Body of pancreas (tissue), 4 donors: ENCODE data around the gene CPSF4L. TPM values are rescaled to one million over a fixed set of nuclear protein-coding genes. Genes with fewer than 3 reads are reported as not detected.

Experiments used
- ATAC-seq: fragments of 150-250 bp; one replicate; pipeline ENCODE4 v1.9.1; 2016
- DNase-seq, 4 donors: peaks; one replicate each; pipeline ENCODE4 v3.0.0-alpha.2; 2019
- H3K27ac ChIP-seq, 4 donors: fragments of 200-600 bp; sonication (generic); 1 replicate in 3 of 4; 2 replicates in 1 of 4; pipeline versions ENCODE4 v1.5.1 to v1.6.1; 2016 to 2019; ENCODE audit warnings: mild to moderate bottlenecking in 1 of 4, mixed read lengths in 1 of 4, moderate library complexity in 1 of 4
- H3K27me3 ChIP-seq, 2 donors: fragments of 200-600 bp; sonication (generic); one replicate each; pipeline ENCODE4 v1.6.0; 2016; ENCODE audit warnings: mild to moderate bottlenecking in 1 of 2
- H3K36me3 ChIP-seq, 2 donors: fragments of 200-600 bp; sonication (generic); replicated peaks in 1 of 2; 2 replicates each; pipeline ENCODE4 v1.5.1; 2016; ENCODE audit warnings: low read depth in 2 of 2; ENCODE audit not compliant: insufficient read depth in 1 of 2
- H3K4me1 ChIP-seq: fragments of 200-600 bp; sonication (generic); one replicate; pipeline ENCODE4 v1.6.0; 2016
- H3K4me3 ChIP-seq, 2 donors: fragments of 200-600 bp; sonication (generic); 1 replicate in 1 of 2; 2 replicates in 1 of 2; pipeline ENCODE4 v1.5.1; 2016 to 2019
- H3K9me3 ChIP-seq, 3 donors: fragments of 200-600 bp; sonication (generic); 1 replicate in 2 of 3; 2 replicates in 1 of 3; pipeline ENCODE4 v1.5.1; 2016
- POLR2A ChIP-seq, 3 donors: fragments of 450-650 bp; IDR thresholded peaks; one replicate each; pipeline ENCODE4 v1.6.1; 2016; ENCODE audit warnings: antibody characterized with exemption in 3 of 3, mild to moderate bottlenecking in 2 of 3
- WGBS, 2 donors: methylation state at CpG; one replicate each; pipeline ENCODE4 v1.1.5; 2017; 5-methylcytosine and 5-hydroxymethylcytosine counted together
- intact Hi-C: fragments of 100-400 bp; cut with DNase I; formaldehyde crosslinking; loops from one replicate; pipeline ENCODE4 v1.15.1; 2023
- total RNA-seq, 2 donors: library from RNA; depleted of rRNA; stranded (reverse); fragments of >200 nt; gene quantifications; one replicate each; pipeline ENCODE4 v1.1.0, GENCODE V29; 2016
- TF ChIP-seq, protein P1 (sequence below), 7 experiments: fragments of 450-650 bp in 4 of 7; fragments of 200-600 bp in 3 of 7; sonication (generic) in 3 of 7; IDR thresholded peaks; one replicate each; pipeline ENCODE4 v1.5.1; 2016 to 2019; ENCODE audit warnings: antibody characterized with exemption in 7 of 7

The CPSF4L gene
- total RNA-seq, 2 donors from 2014 or later, result not detected

DNA sequence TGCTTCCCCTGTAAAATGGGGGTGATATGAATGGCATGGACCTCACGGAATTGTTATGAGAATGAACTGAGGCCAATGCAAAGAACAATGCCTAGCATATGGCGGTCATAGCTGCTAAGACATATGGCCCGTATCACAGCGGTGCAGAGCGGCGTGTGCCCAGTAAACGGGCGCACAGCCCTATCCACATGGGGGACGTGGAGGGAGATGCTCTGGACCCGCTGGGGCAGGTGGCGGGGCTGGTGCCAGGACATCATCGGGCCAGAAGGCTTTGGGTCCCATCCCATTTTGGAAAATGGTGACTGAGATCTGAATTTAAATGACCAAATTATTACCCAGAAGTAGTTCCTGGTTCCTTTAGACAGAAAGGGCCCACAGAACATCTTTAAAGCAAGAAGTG is 18.5 kb upstream of the CPSF4L start:
- Histone ChIP-seq H3K36me3 (peaks cover 8 to 9% of the 10 kb centered on the region in 2 donors), H3K4me3 (no peak overlapping the region), H3K4me1 (peaks cover 54% of the 10 kb centered on the region), H3K27me3 (no peaks in the 10 kb centered on the region), H3K27ac (peak overlapping the region; percentile 52 to 82 (median 78)), H3K9me3 (no peaks in the 10 kb centered on the region)
- no peak for TF ChIP-seq POLR2A (IDR thresholded peaks at IDR 0.05)
- TF ChIP-seq, protein P1, sequence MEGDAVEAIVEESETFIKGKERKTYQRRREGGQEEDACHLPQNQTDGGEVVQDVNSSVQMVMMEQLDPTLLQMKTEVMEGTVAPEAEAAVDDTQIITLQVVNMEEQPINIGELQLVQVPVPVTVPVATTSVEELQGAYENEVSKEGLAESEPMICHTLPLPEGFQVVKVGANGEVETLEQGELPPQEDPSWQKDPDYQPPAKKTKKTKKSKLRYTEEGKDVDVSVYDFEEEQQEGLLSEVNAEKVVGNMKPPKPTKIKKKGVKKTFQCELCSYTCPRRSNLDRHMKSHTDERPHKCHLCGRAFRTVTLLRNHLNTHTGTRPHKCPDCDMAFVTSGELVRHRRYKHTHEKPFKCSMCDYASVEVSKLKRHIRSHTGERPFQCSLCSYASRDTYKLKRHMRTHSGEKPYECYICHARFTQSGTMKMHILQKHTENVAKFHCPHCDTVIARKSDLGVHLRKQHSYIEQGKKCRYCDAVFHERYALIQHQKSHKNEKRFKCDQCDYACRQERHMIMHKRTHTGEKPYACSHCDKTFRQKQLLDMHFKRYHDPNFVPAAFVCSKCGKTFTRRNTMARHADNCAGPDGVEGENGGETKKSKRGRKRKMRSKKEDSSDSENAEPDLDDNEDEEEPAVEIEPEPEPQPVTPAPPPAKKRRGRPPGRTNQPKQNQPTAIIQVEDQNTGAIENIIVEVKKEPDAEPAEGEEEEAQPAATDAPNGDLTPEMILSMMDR (IDR thresholded peaks at IDR 0.05), result no peak
- intact Hi-C loops, result no loop called here
- ATAC-seq (no peak), DNase-seq (no peak)
- 94 to 97% methylated on average over 11 to 12 of the region's 12 CpGs for whole genome bisulfite sequencing, 2 donors

DNA sequence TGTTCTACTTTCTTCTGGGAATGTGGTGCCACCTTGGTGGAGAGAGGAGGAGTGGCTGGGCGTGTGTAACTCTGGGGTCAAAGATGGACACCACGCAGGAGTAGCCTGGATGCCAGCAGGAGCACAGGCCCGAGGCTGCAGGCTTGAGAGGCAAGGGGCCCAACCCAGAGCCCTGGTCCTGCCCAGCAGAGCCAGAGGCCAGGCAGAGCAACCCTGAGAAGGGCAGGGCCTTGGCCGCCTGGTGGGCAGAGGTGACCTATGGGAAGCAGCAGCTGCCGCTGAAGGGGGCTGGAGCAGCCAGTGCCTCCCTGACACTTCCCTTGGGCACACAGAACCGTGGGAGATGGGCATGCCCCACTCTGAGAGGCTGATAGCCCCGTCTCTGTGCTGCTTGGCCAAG is 18.0 kb upstream of the CPSF4L start:
- TF ChIP-seq POLR2A (IDR thresholded peaks at IDR 0.05), result no peak
- TF ChIP-seq, protein P1 (IDR thresholded peaks at IDR 0.05), result peak in 2 of 7 experiments; percentile 5 to 24
- Histone ChIP-seq H3K27ac (peak overlapping the region; percentile 52 to 82 (median 78)), H3K4me1 (peaks cover 51% of the 10 kb centered on the region), H3K4me3 (no peak overlapping the region), H3K27me3 (no peaks in the 10 kb centered on the region), H3K36me3 (peaks cover 3 to 4% of the 10 kb centered on the region in 2 donors), H3K9me3 (no peaks in the 10 kb centered on the region)
- ATAC-seq, result no peak
- 45 to 52% methylated on average over 4 to 7 of the region's 7 CpGs for WGBS, 2 donors
- DNase-seq, result peak in 2 of 4 donors; percentile 56
- intact Hi-C loops, result no loop called here

DNA sequence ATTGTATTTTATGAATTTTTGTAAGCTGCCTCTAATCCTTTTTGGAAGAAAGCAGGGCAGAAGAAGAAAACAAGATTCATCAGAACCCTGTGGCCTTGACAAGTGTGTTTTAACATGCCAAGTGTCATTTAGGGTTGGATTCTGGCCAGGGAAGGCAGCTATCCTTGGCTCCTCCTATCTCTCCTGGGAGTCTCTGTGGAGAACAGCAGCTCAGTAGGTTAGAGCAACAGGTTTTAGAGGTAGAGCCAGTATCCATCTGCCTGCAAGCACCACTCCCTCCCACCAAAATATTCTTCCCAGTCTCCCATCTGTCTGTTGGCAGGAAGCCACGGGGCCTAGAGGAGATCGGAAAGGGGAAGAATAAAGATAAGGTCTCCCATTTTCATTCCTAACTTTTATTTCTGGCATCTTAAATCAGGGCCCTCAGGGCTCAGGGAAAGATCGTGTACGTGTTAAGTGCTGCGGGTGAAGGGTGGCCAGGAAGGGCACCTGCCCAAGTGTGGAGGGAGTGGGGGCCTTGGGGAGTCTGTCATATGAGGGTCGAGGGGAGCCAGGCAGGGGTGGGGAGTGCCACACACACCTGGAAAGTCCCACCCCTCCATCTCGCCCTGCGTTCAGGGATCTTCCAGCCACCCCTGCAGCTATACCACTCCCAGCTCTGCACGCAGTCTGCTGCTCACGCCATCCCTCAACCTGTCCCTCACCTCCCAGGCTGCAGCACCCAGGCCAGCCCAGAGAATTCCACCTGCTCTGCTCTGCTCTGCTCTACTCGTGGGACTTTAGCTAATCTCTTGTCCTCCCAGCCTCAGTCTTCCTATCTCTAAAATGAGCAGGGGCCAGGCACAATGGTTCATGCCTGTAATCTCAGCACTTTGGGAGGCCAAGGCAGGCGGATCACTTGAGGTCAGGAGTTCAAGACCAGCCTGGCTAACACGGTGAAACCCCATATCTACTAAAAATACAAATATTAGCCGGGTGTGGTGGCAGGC is 17.1 kb upstream of the CPSF4L start:
- H3K4me1 ChIP-seq, result peaks cover 51% of the 10 kb centered on the region
- WGBS, 2 donors, result 14 to 17% methylated on average over 14 of the region's 14 CpGs
- H3K4me3 ChIP-seq, result no peak overlapping the region
- H3K27me3 ChIP-seq, result no peaks in the 10 kb centered on the region
- TF ChIP-seq, protein P1 (IDR thresholded peaks at IDR 0.05), result no peak
- TF ChIP-seq POLR2A (IDR thresholded peaks at IDR 0.05), result peak in 1 of 3 donors; percentile 17
- peak overlapping the region; percentile 78 to 88 (median 80) for H3K27ac ChIP-seq
- H3K9me3 ChIP-seq, result no peaks in the 10 kb centered on the region
- peaks cover 0 to 3% of the 10 kb centered on the region in 2 donors for H3K36me3 ChIP-seq
- intact Hi-C loops, result no loop called here
- DNase-seq, result peak; percentile 48 to 57 (median 52)
- ATAC-seq, result peak; percentile 50

DNA sequence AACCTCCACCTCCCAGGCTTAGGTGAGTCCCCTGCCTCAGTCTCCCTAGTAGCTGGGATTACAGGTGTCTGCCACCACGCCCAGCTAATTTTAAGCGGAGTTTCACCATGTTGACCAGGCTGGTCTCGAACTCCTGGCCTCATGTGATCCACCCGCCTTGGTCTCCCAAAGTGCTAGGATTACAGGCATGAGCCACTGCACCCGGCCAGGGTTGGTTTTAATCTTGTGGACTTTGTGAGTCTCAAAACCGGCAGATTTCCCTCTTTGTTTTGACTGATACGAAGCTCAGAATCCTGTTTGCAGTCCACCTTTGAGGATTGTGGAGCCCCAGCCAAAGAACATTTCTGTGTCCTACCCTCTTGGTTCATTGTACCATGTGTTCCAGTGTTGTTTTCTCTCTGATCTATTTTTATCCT is 16.4 kb upstream of the CPSF4L start:
- TF ChIP-seq, protein P1 (IDR thresholded peaks at IDR 0.05), result no peak
- no peak for TF ChIP-seq POLR2A (IDR thresholded peaks at IDR 0.05)
- intact Hi-C loops, result no loop called here
- ATAC-seq (peak; percentile 69), DNase-seq (peak; percentile 56 to 77 (median 74))
- H3K27me3 ChIP-seq, result no peaks in the 10 kb centered on the region
- H3K9me3 ChIP-seq, result no peaks in the 10 kb centered on the region
- H3K36me3 ChIP-seq, result no peaks in the 10 kb centered on the region
- H3K4me3 ChIP-seq, result no peak overlapping the region
- WGBS, 2 donors, result 14 to 22% methylated on average over 5 to 6 of the region's 7 CpGs
- peaks cover 51% of the 10 kb centered on the region for H3K4me1 ChIP-seq
- peak overlapping the region; percentile 78 to 88 (median 80) for H3K27ac ChIP-seq
